ENCODE results near the gene ZKSCAN8.

The ZKSCAN8 gene

DNA sequence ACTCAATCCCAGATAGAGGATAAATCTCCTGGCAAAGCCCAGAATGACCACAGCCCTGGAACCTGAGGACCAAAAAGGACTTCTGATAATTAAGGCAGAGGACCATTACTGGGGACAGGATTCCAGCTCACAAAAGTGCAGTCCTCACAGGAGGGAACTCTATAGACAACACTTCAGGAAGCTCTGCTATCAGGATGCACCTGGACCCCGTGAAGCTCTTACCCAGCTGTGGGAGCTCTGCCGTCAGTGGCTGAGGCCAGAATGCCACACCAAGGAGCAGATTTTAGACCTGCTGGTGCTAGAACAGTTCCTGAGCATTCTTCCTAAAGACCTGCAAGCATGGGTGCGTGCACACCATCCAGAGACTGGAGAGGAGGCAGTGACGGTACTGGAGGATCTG lies 16.3 kb upstream of the ZKSCAN8 start:
- DNase-seq: no peak
- TF ChIP-seq GATA1 (IDR thresholded peaks at IDR 0.05; ENCODE audit: low read depth, low read length) (no peak), POLR2A (IDR thresholded peaks at IDR 0.05; ENCODE audit: low read length) (no peak)

DNA sequence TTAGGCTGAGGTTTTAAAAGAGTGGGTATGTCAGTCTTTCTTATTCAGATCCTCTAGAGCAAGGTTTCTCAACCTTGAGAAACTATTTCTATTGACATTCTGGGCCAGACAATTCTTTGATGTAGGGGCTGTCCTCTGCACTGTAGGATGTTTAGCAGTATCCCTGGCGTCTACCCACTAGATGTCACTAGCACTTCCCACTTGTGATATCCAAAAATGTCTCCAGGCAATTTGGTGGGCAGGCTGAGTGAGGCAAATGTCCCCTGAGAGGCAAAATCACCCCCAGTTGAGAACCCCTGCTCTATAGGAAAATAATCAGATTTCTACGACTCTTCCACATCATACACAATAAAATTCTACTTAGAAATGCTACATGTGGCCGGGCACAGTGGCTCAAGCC lies 7.7 kb upstream of the ZKSCAN8 start:
- TF ChIP-seq GATA1 (IDR thresholded peaks at IDR 0.05; ENCODE audit: low read depth, low read length) (no peak), POLR2A (IDR thresholded peaks at IDR 0.05; ENCODE audit: low read length) (no peak)
- DNase-seq: peak; percentile 50 to 57

DNA sequence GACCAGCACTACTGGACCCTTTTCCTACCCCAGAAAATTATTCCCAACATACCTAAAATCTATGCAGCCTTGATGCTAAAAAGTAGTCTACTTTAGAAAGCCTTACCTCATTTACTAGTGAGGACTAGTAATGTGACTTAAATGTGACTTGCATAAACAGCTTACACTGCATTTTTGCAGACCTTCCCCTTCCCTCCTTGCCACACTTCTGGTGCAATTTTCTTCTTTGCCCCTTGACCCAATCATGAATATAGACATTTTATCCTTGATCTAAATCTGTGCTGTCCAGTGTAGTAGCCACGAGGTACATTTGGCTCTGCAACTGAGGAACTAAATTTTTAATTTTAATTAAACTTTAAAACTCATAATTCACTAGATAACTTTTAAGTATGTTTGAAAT lies 7.0 kb upstream of the ZKSCAN8 start:
- DNase-seq: peak in 1 of 2 experiments; percentile 7
- TF ChIP-seq GATA1 (IDR thresholded peaks at IDR 0.05; ENCODE audit: low read depth, low read length) (no peak), POLR2A (IDR thresholded peaks at IDR 0.05; ENCODE audit: low read length) (no peak)

- DNase-seq: peak in 1 of 2 experiments; percentile 19
- TF ChIP-seq POLR2A (IDR thresholded peaks at IDR 0.05; ENCODE audit: low read length) (no peak), GATA1 (IDR thresholded peaks at IDR 0.05; ENCODE audit: low read depth, low read length) (no peak)
Measured at GRCh38 chr6:28135393-28135792, 6.3 kb upstream of the ZKSCAN8 start.

GRCh38 chr6:28136585-28137504 lies 4.8 kb upstream of the ZKSCAN8 start:
- TF ChIP-seq POLR2A (IDR thresholded peaks at IDR 0.05; ENCODE audit: low read length) (peak; percentile 82), GATA1 (IDR thresholded peaks at IDR 0.05; ENCODE audit: low read depth, low read length) (no peak)

GRCh38 chr6:28137505-28137981 lies 4.1 kb upstream of the ZKSCAN8 start:
- TF ChIP-seq POLR2A (IDR thresholded peaks at IDR 0.05; ENCODE audit: low read length) (no peak), GATA1 (IDR thresholded peaks at IDR 0.05; ENCODE audit: low read depth, low read length) (no peak)
- peak in 1 of 2 experiments; percentile 43 for DNase-seq

More at GRCh38 chr6:28136585-28137504, 4.8 kb upstream of the ZKSCAN8 start:
- DNase-seq: peak; percentile 95 to 96

- peak in 1 of 2 experiments; percentile 20 for DNase-seq
- no peak for TF ChIP-seq GATA1 (IDR thresholded peaks at IDR 0.05; ENCODE audit: low read depth, low read length)
Measured at GRCh38 chr6:28139860-28140543, 1.7 kb upstream of the ZKSCAN8 start.

GRCh38 chr6:28140616-28141015 lies 1.1 kb upstream of the ZKSCAN8 start:
- TF ChIP-seq GATA1 (IDR thresholded peaks at IDR 0.05; ENCODE audit: low read depth, low read length) (no peak), POLR2A (IDR thresholded peaks at IDR 0.05; ENCODE audit: low read length) (no peak)
- no peak for DNase-seq

DNA sequence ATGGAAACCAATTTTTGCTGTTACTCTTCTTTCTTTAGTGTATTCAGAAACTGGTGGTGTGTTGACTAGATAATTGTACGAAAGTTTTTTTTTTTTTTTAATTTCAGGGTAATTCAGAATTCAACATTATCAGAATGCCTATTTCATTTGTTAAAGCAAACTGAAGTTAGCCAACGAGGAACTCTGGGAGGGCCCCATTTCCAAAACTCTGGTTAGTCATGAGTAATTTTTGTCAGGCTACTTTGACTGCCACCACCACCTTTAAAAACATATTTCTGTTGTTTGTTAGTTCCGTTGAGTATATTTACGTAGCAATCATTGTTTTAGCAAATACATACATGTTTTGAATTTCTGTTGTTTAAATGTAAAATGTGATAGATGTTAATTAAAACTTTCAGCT lies 763 bp downstream of the ZKSCAN8 start:
- TF ChIP-seq GATA1 (IDR thresholded peaks at IDR 0.05; ENCODE audit: low read depth, low read length): no peak
- TF ChIP-seq POLR2A (IDR thresholded peaks at IDR 0.05; ENCODE audit: low read length): no peak

GRCh38 chr6:28145231-28145630 lies 3.5 kb downstream of the ZKSCAN8 start:
- no peak for DNase-seq
- TF ChIP-seq POLR2A (IDR thresholded peaks at IDR 0.05; ENCODE audit: low read length) (no peak), GATA1 (IDR thresholded peaks at IDR 0.05; ENCODE audit: low read depth, low read length) (no peak)

More for the DNA sequence above, 763 bp downstream of the ZKSCAN8 start:
- DNase-seq: peak; percentile 38 to 60

GRCh38 chr6:28152531-28152930 lies 10.8 kb downstream of the ZKSCAN8 start:
- DNase-seq: no peak
- no peak for TF ChIP-seq POLR2A (IDR thresholded peaks at IDR 0.05; ENCODE audit: low read length)
- TF ChIP-seq GATA1 (IDR thresholded peaks at IDR 0.05; ENCODE audit: low read depth, low read length): no peak

- no peak for TF ChIP-seq GATA1 (IDR thresholded peaks at IDR 0.05; ENCODE audit: low read depth, low read length)
- TF ChIP-seq POLR2A (IDR thresholded peaks at IDR 0.05; ENCODE audit: low read length): no peak
- DNase-seq: peak in 1 of 2 experiments; percentile 28
Measured at GRCh38 chr6:28153546-28153945, 11.9 kb downstream of the ZKSCAN8 start.

GRCh38 chr6:28154357-28154756 lies 12.7 kb downstream of the ZKSCAN8 start:
- DNase-seq: no peak
- TF ChIP-seq POLR2A (IDR thresholded peaks at IDR 0.05; ENCODE audit: low read length) (no peak), GATA1 (IDR thresholded peaks at IDR 0.05; ENCODE audit: low read depth, low read length) (no peak)

DNA sequence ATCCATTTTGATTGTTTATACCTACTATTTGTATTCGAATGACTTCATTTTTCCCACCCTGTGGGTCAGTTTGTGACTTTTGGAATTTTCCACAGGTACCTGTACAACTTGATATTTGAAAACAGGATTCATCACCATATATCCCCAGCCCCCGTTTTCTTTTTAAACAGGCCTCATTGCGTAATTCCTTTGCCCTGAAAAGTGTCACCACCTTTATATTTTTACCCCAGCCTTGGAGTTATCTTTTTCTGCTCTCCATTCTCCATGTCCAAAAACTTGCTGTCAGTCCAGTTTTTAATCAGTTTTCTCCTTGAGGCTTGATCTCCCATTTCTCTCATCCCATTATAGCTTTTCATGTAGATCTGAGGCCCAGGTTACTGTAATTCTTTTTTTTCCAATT lies 16.6 kb downstream of the ZKSCAN8 start:
- TF ChIP-seq GATA1 (IDR thresholded peaks at IDR 0.05; ENCODE audit: low read depth, low read length) (no peak), POLR2A (IDR thresholded peaks at IDR 0.05; ENCODE audit: low read length) (no peak)
- DNase-seq: no peak
